ENCODE results near the gene TXN. TPM values are rescaled to one million over a fixed set of nuclear protein-coding genes. Genes with fewer than 3 reads are reported as not detected.

Gene TXN
- total and polyA plus RNA-seq, 10 of the 15 experiments (the other 5 are each of a cell fraction or from before 2014, with no cell fraction given): 309 to 2,304 (median 650) TPM

DNA sequence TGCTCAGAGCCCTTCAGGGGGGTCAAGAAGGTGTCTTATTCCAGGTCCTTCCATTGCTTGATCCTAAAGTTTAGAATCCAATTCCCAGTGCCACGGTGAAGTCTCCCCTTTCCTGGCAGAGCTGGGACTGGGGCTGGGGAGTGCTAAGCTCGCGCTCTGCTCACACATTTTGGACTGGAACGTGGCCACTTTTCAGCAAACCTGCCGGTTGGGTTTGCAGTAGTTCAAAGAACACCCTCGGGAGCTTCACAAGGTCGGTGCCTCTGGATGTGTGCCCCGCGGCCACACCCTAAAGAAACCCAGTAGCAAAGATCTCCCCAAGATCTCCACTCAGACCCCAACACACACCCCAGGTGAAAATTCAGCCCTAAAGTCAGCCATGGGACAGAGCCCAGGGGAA lies 48.3 kb downstream of the TXN start, which contains the start of gene C9orf152:
TSS of gene C9orf152 (minus strand) at position 129 of the 400 bp plus-strand sequence. CDS start 580 bp downstream, outside the sequence.
- H3K27me3 ChIP-seq (replicated peaks in 1 of 2; ENCODE audit: control insufficient read depth in 2 of 2, insufficient read depth in 2 of 2, low read length in 1 of 2): no peaks in the 10 kb centered on the region; a peak in 1 of 4 replicates
- ChIA-PET SMC1A (ENCODE audit: uncharacterized antibody, unreplicated experiment) (no interaction called here), CTCF (interaction anchor here (1.2 kb wide), 1 partner anchor 24 kb away, joined by 3 read pairs; no protein-coding TSS in a partner anchor), RAD21 (ENCODE audit: unreplicated experiment) (no interaction called here), POLR2A (no interaction called here)
- no peaks in the 10 kb centered on the region for H3K4me1 ChIP-seq (ENCODE audit: control insufficient read depth, insufficient read depth, low read length)
- ATAC-seq: no peak
- in situ Hi-C loops (cut with MboI): no loop called here
- H2AFZ ChIP-seq (ENCODE audit: control insufficient read depth, low read depth, low read length): no peak within 1 kb of the TSS
- H4K20me1 ChIP-seq (ENCODE audit: control insufficient read depth, insufficient read depth): no peaks in the 10 kb centered on the region
- 66% methylated on average over 9 of the region's 9 CpGs for WGBS (ENCODE audit: insufficient coverage, insufficient replicate concordance, low lambda C conversion rate, missing lambda C conversion rate)
- no peaks in the 10 kb centered on the region for H3K36me3 ChIP-seq (ENCODE audit: control insufficient read depth in 2 of 2, insufficient read depth in 2 of 2, low read length in 1 of 2)
- H3K27ac ChIP-seq (ENCODE audit: control insufficient read depth, insufficient read depth): no peak within 1 kb of the TSS
- intact Hi-C loops (cut with micrococcal nuclease; ENCODE audit: unreplicated experiment): no loop called here
- H3K79me2 ChIP-seq (ENCODE audit: control insufficient read depth, insufficient read depth, low read length): no peaks in the 10 kb centered on the region
- FAIRE-seq: no peak
- no peaks in the 10 kb centered on the region for H3K9me3 ChIP-seq (replicated peaks; ENCODE audit: control insufficient read depth, insufficient read depth, low read length)
- DNase-seq (ENCODE audit: low read depth, low spot score): no peak
- TF ChIP-seq CBX3 (IDR thresholded peaks at IDR 0.05; ENCODE audit: borderline replicate concordance, low read depth) (no peak), RBBP5 (conservative IDR thresholded peaks at IDR 0.05) (no peak), MYC (IDR thresholded peaks at IDR 0.05; ENCODE audit: insufficient read depth, insufficient read length, insufficient replicate concordance, low read length, severe bottlenecking) (no peak), RB1 (IDR thresholded peaks at IDR 0.05; ENCODE audit: borderline replicate concordance) (no peak), KLF5 (IDR thresholded peaks at IDR 0.05; ENCODE audit: partially characterized antibody) (no peak), JUND (IDR thresholded peaks at IDR 0.05; ENCODE audit: low read depth, low read length) (no peak), RFX5 (IDR thresholded peaks at IDR 0.05; ENCODE audit: low read depth, low read length) (no peak), CBX5 (IDR thresholded peaks at IDR 0.05; ENCODE audit: low read depth) (no peak)
- TF ChIP-seq, protein P1, sequence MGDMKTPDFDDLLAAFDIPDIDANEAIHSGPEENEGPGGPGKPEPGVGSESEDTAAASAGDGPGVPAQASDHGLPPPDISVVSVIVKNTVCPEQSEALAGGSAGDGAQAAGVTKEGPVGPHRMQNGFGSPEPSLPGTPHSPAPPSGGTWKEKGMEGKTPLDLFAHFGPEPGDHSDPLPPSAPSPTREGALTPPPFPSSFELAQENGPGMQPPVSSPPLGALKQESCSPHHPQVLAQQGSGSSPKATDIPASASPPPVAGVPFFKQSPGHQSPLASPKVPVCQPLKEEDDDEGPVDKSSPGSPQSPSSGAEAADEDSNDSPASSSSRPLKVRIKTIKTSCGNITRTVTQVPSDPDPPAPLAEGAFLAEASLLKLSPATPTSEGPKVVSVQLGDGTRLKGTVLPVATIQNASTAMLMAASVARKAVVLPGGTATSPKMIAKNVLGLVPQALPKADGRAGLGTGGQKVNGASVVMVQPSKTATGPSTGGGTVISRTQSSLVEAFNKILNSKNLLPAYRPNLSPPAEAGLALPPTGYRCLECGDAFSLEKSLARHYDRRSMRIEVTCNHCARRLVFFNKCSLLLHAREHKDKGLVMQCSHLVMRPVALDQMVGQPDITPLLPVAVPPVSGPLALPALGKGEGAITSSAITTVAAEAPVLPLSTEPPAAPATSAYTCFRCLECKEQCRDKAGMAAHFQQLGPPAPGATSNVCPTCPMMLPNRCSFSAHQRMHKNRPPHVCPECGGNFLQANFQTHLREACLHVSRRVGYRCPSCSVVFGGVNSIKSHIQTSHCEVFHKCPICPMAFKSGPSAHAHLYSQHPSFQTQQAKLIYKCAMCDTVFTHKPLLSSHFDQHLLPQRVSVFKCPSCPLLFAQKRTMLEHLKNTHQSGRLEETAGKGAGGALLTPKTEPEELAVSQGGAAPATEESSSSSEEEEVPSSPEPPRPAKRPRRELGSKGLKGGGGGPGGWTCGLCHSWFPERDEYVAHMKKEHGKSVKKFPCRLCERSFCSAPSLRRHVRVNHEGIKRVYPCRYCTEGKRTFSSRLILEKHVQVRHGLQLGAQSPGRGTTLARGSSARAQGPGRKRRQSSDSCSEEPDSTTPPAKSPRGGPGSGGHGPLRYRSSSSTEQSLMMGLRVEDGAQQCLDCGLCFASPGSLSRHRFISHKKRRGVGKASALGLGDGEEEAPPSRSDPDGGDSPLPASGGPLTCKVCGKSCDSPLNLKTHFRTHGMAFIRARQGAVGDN (IDR thresholded peaks at IDR 0.05): no peak
- TF ChIP-seq, protein P2, sequence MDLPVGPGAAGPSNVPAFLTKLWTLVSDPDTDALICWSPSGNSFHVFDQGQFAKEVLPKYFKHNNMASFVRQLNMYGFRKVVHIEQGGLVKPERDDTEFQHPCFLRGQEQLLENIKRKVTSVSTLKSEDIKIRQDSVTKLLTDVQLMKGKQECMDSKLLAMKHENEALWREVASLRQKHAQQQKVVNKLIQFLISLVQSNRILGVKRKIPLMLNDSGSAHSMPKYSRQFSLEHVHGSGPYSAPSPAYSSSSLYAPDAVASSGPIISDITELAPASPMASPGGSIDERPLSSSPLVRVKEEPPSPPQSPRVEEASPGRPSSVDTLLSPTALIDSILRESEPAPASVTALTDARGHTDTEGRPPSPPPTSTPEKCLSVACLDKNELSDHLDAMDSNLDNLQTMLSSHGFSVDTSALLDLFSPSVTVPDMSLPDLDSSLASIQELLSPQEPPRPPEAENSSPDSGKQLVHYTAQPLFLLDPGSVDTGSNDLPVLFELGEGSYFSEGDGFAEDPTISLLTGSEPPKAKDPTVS (IDR thresholded peaks at IDR 0.05; ENCODE audit: low read depth, low read length): no peak
- H3K9ac ChIP-seq (ENCODE audit: control insufficient read depth, insufficient read depth, low read length): no peak within 1 kb of the TSS
- no peak within 1 kb of the TSS for H3K4me2 ChIP-seq (ENCODE audit: control insufficient read depth, insufficient read depth)
- H3K4me3 ChIP-seq: no peak within 1 kb of the TSS
- no TSS peak for BruUV-seq (replicated peaks)
